Activated CD4-positive, alpha-beta T cell treated with anti-CD3 and anti-CD28 coated beads, Interleukin-2, amount 50 U/mL, for 24 hours (primary cell): ENCODE results near the gene AR.

Experiments used
- DNase-seq, 2 donors: peaks; one replicate each; pipeline ENCODE4 v3.0.0-alpha.2; 2020; ENCODE audit warnings: low read depth in 1 of 2, low spot score in 1 of 2

The AR gene

GRCh38 chrX:67725471-67725870 is 181.7 kb downstream of the AR start:
- no peak for DNase-seq

- DNase-seq = no peak
Measured at GRCh38 chrX:67726018-67726417, 182.2 kb downstream of the AR start.

GRCh38 chrX:67727576-67727975 is 183.8 kb downstream of the AR start:
- no peak for DNase-seq

GRCh38 chrX:67730296-67730695 is 186.5 kb downstream of the AR start:
- DNase-seq = no peak

- DNase-seq = no peak
Measured at GRCh38 chrX:67731061-67731460, 187.2 kb downstream of the AR start.

- DNase-seq = no peak
Measured at GRCh38 chrX:67732864-67733263, 189.0 kb downstream of the AR start.

GRCh38 chrX:67734111-67734753 is 190.4 kb downstream of the AR start:
- DNase-seq = no peak

- DNase-seq = no peak
Measured at GRCh38 chrX:67749536-67749935, 205.7 kb downstream of the AR start.

GRCh38 chrX:67750694-67751093 is 206.9 kb downstream of the AR start:
- no peak for DNase-seq

GRCh38 chrX:67759018-67759417 is 215.2 kb downstream of the AR start:
- no peak for DNase-seq

- DNase-seq = no peak
Measured at GRCh38 chrX:67777148-67777547, 233.3 kb downstream of the AR start.

- DNase-seq = no peak
Measured at GRCh38 chrX:67779099-67779498, 235.3 kb downstream of the AR start.
